GM18511 (cell line): ENCODE measurements around the gene SRRM3.
"Not testable (repeated sequence)": the region's sequence is repeated elsewhere in the genome, so short reads cannot be mapped to it uniquely, and the experiment has no call there.

ENCODE experiments used
- ATAC-seq: cut with Tn5 transposase; IDR thresholded peaks from one replicate; pipeline ENCODE4 v1.9.1; 2021; ENCODE audit warnings: mild to moderate bottlenecking, moderate library complexity; ENCODE audit not compliant: unreplicated experiment

The SRRM3 gene

GRCh38 chr7:76285604-76286374, 84.1 kb downstream of the SRRM3 start:
- ATAC-seq = no peak

DNA sequence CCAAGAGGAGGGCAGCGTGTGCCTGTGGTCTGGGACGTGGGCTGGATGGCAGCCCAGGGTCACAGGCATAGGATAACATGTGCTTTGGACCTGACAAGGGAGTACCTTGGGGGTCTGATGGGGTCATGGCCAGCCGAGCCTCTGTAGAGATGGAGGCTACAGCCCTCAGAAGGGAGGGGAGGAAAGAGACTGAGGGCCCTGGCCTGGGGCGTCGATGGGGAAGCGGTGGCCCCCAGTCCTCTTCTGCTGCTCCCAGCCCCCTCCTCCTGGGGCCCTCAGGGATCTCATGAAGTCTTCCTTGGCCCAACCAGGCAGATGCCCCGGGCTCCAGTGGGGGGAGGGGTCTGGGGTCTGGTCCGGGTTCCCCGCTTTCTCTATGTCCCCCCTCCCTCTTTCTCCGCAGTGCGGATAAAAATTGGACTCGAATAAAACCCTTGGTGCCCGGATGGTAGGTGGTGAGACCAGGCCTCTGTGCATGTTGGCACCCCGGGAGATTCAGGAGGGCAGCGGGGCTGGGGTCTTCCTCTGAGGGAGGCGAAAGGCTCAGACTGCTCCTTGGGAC, 85.2 kb downstream of the SRRM3 start:
- no peak for ATAC-seq

DNA sequence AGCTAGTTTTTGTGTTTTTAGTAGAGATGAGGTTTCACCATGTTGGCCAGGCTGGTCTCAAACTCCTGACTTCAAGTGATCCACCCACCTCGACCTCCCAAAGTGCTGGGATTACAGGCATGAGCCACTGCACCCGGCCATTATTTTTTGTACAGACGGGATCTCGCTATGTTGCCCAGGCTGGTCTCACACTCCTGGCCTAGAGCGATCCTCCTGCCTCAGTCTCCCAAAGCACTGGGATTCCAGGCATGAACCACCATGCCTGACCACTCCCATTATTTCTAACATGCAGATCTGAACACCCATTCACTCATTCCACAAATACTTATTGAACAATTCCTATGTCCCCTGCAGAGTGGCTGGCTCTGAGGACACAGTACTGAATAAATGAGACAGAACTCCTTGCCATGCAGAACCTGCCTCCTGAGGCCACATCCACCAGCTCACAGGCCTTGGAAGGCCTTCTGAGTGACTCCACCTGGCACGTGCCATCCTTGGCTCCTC, 89.2 kb downstream of the SRRM3 start:
- not testable (repeated sequence) for ATAC-seq

DNA sequence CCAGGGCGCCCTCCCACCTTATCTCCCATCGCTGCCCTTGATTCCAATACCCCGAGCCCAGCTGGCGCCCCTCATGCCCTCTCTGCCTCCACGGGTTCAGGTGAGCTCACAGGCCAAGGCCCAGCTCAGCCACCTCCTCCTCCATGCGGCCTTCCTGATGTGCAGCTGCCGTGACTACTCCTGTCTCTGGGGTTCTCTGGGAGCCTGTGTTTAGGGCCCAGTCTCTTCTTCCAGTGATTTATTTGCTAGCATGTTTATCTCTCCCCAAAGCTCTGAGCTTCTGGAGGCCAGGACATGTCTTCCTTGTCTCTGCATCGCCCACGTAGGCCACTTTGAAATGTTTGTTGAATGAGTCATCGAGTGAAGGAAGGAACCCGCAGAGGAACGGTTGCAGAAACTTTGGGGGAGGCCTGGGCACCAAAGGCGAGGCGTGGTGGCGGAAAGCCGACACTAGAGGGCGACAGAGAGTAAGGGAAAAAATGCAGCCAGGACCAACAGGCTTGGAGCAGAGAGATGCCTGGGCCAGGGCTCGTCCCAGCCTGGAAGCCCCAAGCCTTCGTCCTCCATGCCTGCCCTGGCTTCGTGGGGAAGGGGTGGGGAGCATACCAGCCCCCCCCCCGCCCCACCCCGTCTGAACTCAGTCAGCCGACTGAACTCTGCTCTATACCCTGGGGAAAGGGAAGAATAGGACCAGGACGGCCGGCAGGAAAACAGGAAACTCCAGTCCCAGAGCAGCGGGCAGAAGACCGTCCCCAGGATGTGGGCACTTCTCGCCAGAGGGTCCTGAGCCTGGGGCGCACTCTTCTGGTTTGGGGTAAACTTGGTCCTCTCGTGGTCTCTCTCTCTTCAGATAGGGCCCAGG, 89.9 kb downstream of the SRRM3 start:
- ATAC-seq = peak; percentile 80

- no peak for ATAC-seq
Observed at GRCh38 chr7:76292213-76292573, 90.5 kb downstream of the SRRM3 start.

GRCh38 chr7:76292911-76293310, 91.2 kb downstream of the SRRM3 start:
- ATAC-seq = not testable (repeated sequence)

DNA sequence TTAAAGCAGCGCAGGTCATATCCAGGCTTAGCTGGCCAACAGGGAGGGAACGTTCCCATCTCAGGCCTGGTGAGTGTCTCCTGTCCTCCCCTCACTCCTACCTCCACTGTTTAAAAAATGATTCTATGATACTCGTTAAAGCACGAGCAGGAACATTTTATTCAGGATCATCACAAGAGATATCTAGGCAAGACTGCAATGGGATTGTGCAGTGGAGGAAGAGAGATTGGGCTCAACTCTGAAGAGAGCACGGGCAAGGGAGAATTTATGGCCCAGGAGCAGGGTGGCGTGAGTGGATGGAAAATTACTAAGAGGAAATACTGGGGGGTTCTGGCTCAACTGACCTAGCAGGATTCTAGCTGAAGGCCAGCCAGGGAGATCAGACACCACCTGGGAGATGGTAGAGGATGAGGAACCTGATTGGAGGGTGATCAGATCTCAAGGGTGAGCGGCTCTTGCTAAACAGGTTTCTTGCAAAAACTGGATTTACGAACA, 91.8 kb downstream of the SRRM3 start:
- ATAC-seq = no peak

DNA sequence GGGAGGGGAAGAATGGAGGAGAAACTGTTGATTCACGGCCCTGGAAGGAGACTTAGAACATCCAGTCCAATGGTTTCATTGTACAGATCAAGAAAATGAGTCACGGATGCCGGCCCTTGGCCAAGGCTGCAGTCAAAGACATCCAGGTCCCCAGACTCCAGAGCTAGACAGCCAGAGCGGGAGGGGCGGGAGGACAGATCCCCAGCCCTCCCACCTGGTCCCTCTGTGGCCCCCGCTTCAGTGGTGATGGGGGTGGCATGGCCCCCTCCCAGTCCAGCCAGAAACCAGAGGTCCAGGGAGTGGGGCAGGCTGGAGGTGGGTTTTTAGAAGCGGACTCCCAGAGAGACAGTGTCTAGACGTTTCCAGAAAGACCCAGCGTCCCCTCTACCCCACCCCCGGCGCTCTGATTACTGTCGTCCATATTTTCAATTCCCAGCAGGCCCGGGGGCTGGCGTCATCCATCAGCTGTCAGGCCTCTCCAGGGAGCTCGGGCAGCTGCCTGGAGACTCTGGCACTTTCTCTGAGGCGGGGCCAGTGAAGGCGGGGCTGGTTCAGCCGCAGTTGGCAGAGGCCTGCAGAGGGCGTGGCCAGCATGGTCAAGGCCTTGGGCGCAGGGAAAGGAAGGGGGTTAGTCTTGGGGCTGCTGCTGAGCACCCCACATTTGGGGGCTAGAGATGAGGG, 92.8 kb downstream of the SRRM3 start:
- peak; percentile 66 for ATAC-seq

GRCh38 chr7:76296743-76297740, 95.3 kb downstream of the SRRM3 start:
- no peak for ATAC-seq

DNA sequence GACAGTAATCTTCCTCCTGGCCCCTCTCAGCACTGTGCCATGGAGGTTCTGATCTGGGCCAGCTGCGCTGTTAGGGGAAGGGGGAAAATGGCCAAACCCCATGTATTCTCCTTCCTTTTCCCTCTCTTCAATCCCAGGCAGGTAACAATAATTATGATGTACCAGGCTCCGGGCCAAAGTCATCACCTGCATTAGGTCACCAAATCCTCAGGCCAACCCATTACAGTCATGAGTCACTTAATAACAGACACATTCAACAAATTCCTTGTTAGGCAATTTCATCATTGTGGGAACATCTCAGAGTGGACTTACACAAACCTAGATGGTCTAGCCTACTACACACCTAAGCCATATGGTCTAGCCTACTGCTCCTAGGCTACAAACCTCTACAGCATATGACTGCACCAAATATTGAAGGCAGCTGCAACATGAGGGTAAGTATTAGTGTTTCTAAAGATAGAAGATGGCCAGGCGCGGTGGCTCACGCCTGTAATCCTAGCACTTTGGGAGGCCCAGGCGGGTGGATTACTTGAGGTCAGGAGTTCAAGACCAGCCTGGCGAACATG, 98.6 kb downstream of the SRRM3 start:
- no peak for ATAC-seq

- no peak for ATAC-seq
Observed at GRCh38 chr7:76301000-76301399, 99.3 kb downstream of the SRRM3 start.

- ATAC-seq = peak; percentile 74
Observed at GRCh38 chr7:76302347-76303201, 100.9 kb downstream of the SRRM3 start, which contains the start of gene HSPB1. TSS of gene HSPB1 (plus strand) at chr7:76302673. CDS start at chr7:76302713, 40 bp downstream.

DNA sequence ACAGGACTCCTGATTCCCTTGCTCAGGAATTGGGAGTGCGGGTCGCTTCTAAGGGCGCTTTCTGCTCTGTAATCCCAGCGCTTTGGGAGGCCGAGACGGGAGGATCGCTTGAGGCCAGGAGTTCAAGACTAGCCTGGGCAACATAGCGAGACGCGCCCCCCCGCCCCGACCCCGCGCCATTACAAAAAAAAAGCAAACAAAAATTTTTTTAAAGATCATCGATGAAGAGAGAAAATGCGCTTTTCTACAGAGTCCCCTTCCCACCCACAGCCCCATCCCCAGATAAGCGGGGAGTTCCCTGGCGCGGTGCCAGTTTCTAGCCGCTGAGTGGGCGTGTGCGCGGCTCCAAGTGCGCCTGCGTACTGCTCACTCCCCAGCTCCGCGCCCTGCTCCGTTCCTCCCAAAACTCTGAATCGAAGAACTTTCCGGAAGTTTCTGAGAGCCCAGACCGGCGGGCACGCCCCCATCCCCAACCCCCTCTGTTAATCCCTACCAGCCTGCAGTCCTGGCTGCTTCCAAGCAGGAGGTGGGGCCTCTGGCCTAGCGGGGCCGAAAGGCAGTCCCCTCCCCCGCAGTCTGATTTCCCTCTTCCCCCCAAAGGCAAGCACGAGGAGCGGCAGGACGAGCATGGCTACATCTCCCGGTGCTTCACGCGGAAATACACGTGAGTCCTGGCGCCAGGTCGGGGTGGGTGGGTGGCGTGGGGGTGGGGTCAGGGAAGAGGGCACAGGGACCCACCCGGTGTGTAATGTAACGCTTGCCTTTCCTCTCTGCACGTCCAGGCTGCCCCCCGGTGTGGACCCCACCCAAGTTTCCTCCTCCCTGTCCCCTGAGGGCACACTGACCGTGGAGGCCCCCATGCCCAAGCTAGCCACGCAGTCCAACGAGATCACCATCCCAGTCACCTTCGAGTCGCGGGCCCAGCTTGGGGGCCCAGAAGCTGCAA, 101.8 kb downstream of the SRRM3 start:
- peak; percentile 48 for ATAC-seq

DNA sequence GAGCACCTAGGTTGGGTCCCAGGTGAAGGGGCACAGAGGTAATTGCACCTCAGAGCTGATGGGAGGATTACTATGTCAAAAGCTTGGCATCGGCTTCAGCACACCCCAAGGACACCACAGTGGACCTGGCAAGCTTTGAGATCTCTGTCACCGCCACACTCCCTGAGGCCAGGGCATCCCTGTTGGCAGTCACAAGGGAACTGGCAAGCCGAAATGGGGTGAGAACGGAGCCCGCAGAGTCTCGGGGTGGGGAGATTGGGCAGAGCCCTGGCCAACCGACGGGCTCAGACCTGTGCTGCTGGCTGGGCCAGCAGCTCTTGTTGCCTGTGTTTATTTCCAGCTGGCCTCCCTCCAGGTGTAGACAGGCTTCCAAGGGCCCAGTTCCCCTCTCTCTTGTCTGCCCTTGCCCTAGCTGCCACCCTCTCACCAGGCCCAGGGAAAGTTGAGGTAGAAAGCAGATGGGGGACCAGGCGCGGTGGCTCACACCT, 103.2 kb downstream of the SRRM3 start:
- ATAC-seq = no peak

DNA sequence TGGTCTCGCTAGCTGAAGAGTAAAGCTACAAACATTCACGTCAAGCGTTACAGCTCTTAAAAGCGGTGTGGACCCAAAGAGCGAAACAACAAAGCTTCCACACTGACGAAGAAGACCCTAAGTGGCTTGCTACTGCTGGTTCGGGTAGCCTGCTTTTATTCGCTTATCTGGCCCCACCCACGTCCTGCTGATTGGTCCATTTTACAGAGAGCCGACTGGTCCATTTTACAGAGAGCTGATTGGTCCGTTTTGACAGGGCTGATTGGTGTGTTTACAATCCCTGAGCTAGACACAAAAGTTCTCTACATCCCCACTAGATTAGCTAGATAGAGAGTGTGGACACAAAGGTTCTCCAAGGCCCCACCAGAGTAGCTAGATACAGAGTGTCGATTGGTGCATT, 107.2 kb downstream of the SRRM3 start:
- ATAC-seq = not testable (repeated sequence)

- ATAC-seq = not testable (repeated sequence)
Observed at GRCh38 chr7:76309341-76310101, 107.8 kb downstream of the SRRM3 start.
